ENCODE measurements around the gene RAPH1.

- TF ChIP-seq CTCF (IDR thresholded peaks at IDR 0.05; ENCODE audit: low read length), result no peak
- TF ChIP-seq EZH2phosphoT487 (IDR thresholded peaks at IDR 0.05; ENCODE audit: low read length), result no peak
These were observed 155.9 kb downstream of the RAPH1 start for GRCh38 chr2:203379156-203379555.

Measured in MM.1S (cell line).